Measurements from ENCODE around the gene KRTAP4-6.
"Not testable (repeated sequence)": the region's sequence is repeated elsewhere in the genome, so short reads cannot be mapped to it uniquely, and the experiment has no call there.

KRTAP4-6 gene

GRCh38 chr17:41107941-41108450, 32.3 kb downstream of the KRTAP4-6 start:
- DNase-seq (ENCODE audit: low read depth in 2 of 2, low spot score in 1 of 2) = no peak

GRCh38 chr17:41105347-41105746, 35.0 kb downstream of the KRTAP4-6 start, which contains the start of gene KRTAP4-9:
KRTAP4-9 (plus strand) TSS chr17:41105389; CDS start chr17:41105389, 0 bp downstream.
- not testable (repeated sequence) for DNase-seq (ENCODE audit: low read depth in 2 of 2, low spot score in 1 of 2)

GRCh38 chr17:41104386-41105038, 35.8 kb downstream of the KRTAP4-6 start:
- not testable (repeated sequence) for DNase-seq (ENCODE audit: low read depth in 2 of 2, low spot score in 1 of 2)

GRCh38 chr17:41103896-41104295, 36.4 kb downstream of the KRTAP4-6 start:
- no peak for DNase-seq (ENCODE audit: low read depth in 2 of 2, low spot score in 1 of 2)

- DNase-seq (ENCODE audit: low read depth in 2 of 2, low spot score in 1 of 2) = no peak
Observed at GRCh38 chr17:41101586-41102259, 38.6 kb downstream of the KRTAP4-6 start, which contains the start of gene KRTAP4-16. KRTAP4-16 (minus strand) TSS chr17:41102209; CDS start chr17:41102209, 0 bp downstream.

DNA sequence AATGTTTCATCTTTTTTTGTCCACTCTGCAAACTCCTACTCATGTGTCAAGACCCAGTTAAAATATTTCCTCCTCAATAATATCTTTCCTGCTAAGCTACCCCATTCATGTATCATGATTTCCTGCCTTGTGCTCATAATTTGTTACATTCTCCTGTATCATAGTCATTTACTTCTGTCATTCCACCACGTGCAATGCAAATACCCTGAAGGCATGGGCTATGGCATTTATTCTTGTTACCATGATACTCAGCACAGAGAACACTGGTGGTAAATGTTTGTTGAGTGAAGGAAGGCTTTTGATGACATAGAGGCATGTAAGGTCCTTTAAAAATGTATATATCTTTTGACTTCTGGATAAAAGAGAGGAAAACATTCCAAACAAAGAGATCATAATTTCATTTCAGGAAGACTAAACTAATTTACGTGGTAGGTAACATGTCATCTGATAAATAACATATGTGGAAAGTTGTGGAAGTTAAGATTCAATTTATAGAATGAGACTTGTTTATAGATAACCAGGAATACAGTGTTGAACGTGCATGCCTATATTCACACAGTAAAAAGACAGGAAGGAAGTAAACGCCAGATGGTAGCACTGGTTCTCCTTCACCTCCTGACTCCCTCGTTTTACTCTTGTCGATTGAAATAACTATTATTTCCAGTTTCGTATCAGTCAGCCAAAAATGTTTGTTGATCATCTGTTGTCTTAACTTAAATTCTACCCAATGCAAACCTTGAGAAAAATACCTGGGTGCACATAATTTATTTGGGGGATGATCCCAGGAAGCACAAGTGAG, 40.5 kb downstream of the KRTAP4-6 start:
- not testable (repeated sequence) for DNase-seq (ENCODE audit: low read depth in 2 of 2, low spot score in 1 of 2)

DNA sequence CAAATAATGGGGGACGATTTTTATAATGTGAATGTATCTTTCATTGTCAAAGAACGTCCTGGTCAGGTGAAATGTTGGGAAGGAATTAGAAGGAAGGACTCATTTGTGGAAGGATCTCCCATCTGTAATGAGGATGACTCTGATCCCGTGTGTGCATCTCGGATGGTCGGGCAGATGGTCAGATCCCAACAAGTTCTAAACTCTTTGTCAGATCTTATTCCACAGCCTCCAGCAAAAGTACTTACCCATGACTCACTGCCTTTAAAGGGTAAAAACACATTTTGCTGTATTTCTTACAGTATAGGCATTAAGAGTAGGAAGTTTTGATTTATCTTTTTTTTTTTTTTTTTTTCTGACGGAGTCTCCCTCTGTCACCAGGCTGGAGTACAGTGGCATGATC, 41.9 kb downstream of the KRTAP4-6 start:
- DNase-seq (ENCODE audit: low read depth in 2 of 2, low spot score in 1 of 2) = no peak

DNA sequence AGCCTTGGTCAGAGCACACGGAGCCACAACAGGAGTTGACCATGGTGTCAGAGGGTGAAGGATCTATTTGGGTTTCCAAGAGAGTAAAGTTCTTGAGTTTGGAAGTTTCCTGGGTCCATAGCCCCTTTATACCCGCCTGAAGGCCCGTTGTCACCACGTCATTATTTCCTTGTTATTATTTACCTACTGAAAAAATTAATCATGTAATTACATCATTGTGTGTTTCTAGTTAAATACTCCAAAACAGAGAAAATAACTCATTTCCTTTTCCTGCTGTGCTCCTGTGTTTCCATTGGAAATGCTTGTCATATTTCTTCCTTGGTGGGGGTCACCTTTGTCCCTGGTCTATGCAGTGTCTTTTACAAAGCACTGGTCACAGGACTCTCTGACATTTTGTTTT, 42.3 kb downstream of the KRTAP4-6 start, which contains the start of gene KRTAP4-8:
Gene KRTAP4-8, minus strand, starts transcription at position 101 of the 400 bp plus-strand sequence. Its CDS starts 58 bp downstream, at position 43.
- no peak for DNase-seq (ENCODE audit: low read depth in 2 of 2, low spot score in 1 of 2)

GRCh38 chr17:41096055-41096454, 44.3 kb downstream of the KRTAP4-6 start:
- no peak for DNase-seq (ENCODE audit: low read depth in 2 of 2, low spot score in 1 of 2)
